HepG2 (cell line): Measurements from ENCODE around the gene IRX3. TPM values are rescaled to one million over a fixed set of nuclear protein-coding genes. Genes with fewer than 3 reads are reported as not detected.
"Not testable (repeated sequence)": the region's sequence is repeated elsewhere in the genome, so short reads cannot be mapped to it uniquely, and the experiment has no call there.

Experiments
- ATAC-seq: fragments of 200-7000 bp; cut with Tn5 transposase; 3 replicates; pipeline ENCODE4 v1.9.1; 2020; ENCODE audit warnings: mild to moderate bottlenecking, moderate library complexity
- BruUV-seq: library from RNA; stranded (reverse); fragments of 400-500 nt; replicated peaks from 2 replicates; lab custom pipeline; 2021; lab: Mats Ljungman, UMichigan
- CTCF ChIA-PET: fragments of 300-600 bp; formaldehyde crosslinking; extraction: SDS; loops from one replicate; lab custom pipeline; 2021; ENCODE audit warnings: low total read pairs, inconsistent platforms, low intra/inter-chr PET ratio; lab: Yijun Ruan, JAX
- POLR2A ChIA-PET: fragments of 350-600 bp; sonication (Branson Sonifier 250); formaldehyde crosslinking; loops from one replicate; lab custom pipeline; 2020; ENCODE audit warnings: antibody characterized with exemption, inconsistent platforms; lab: Yijun Ruan, JAX
- DNase-seq: peaks from one replicate; pipeline ENCODE4 v3.0.0-alpha.2; 2015; ENCODE audit warnings: low spot score
- FAIRE-seq: peaks from 3 replicates; lab custom pipeline; 2011; peaks lifted over from hg19 to GRCh38; lab: Jason Lieb, UNC
- H2AFZ ChIP-seq: one replicate; pipeline ENCODE4 v1.6.1; 2011; ENCODE audit warnings: low read length, inconsistent platforms
- H3K27ac ChIP-seq: fragments of 300-600 bp; 3 replicates; pipeline ENCODE4 v1.8.0; 2011; ENCODE audit warnings: mixed run types, mild to moderate bottlenecking, mixed read lengths, low read length, inconsistent platforms; ENCODE audit not compliant: insufficient read depth; ENCODE audit errors: extremely low read length
- H3K27me3 ChIP-seq, 2 experiments: fragments of 200-600 bp in 1 of 2; 2 replicates in 1 of 2; 3 replicates in 1 of 2; pipeline versions ENCODE4 v1.6.0 to v1.8.0; 2011; ENCODE audit warnings: low read length in 2 of 2, mild to moderate bottlenecking in 2 of 2, moderate library complexity in 2 of 2, inconsistent platforms in 1 of 2; ENCODE audit not compliant: insufficient read depth in 2 of 2, control insufficient read depth in 1 of 2
- H3K36me3 ChIP-seq, 2 experiments: fragments of 200-600 bp in 1 of 2; replicated peaks in 1 of 2; 2 replicates in 1 of 2; 3 replicates in 1 of 2; pipeline versions ENCODE4 v1.5.1 to v1.8.0; 2011; ENCODE audit warnings: low read length in 2 of 2, inconsistent platforms in 1 of 2; ENCODE audit not compliant: insufficient read depth in 2 of 2, control insufficient read depth in 1 of 2
- H3K4me1 ChIP-seq: 2 replicates; pipeline ENCODE4 v1.5.1; 2012; ENCODE audit warnings: low read length, inconsistent platforms; ENCODE audit not compliant: insufficient read depth
- H3K4me2 ChIP-seq: 2 replicates; pipeline ENCODE4 v1.6.0; 2011; ENCODE audit warnings: low read depth, low read length, inconsistent platforms
- H3K4me3 ChIP-seq, 3 experiments: fragments of 200-600 bp in 1 of 3; sonication (generic), shearing (Covaris generic) in 1 of 3; replicated peaks in 1 of 3; 2 replicates each; pipeline ENCODE4 v1.5.1; 2011 to 2016; ENCODE audit warnings: low read length in 3 of 3, inconsistent platforms in 2 of 3, low read depth in 2 of 3, mild to moderate bottlenecking in 2 of 3, control low read depth in 1 of 3, mixed read lengths in 1 of 3; ENCODE audit not compliant: insufficient read depth in 1 of 3
- H3K79me2 ChIP-seq: one replicate; pipeline ENCODE4 v1.6.1; 2011; ENCODE audit warnings: low read length, inconsistent platforms; ENCODE audit not compliant: insufficient read depth
- H3K9ac ChIP-seq: 2 replicates; pipeline ENCODE4 v1.6.0; 2011; ENCODE audit warnings: mild to moderate bottlenecking, low read depth, low read length, inconsistent platforms; ENCODE audit not compliant: insufficient read depth
- H3K9me3 ChIP-seq: 2 replicates; pipeline ENCODE4 v1.5.1; 2012; ENCODE audit warnings: mild to moderate bottlenecking, low read length
- H4K20me1 ChIP-seq: 2 replicates; pipeline ENCODE4 v1.6.0; 2011; ENCODE audit warnings: inconsistent platforms, mild to moderate bottlenecking, low read length, moderate library complexity; ENCODE audit not compliant: insufficient read depth
- CEBPB ChIP-seq: IDR thresholded peaks from 2 replicates; pipeline ENCODE4 v1.6.1; 2011; ENCODE audit warnings: low read depth, low read length, improper control_type of control experiment, borderline replicate concordance
- EZH2 ChIP-seq: conservative IDR thresholded peaks from 2 replicates; pipeline ENCODE4 v1.6.1; 2012; ENCODE audit warnings: mild to moderate bottlenecking, low read depth, low read length, moderate library complexity
- PTBP1 ChIP-seq: fragments of 200-400 bp; formaldehyde crosslinking; IDR thresholded peaks from 2 replicates; pipeline ENCODE4 v1.6.1; 2018; ENCODE audit warnings: low read length, low read depth; ENCODE audit not compliant: poor library complexity, severe bottlenecking
- ZNF768 ChIP-seq: sonication (generic); formaldehyde crosslinking; IDR thresholded peaks from 2 replicates; pipeline ENCODE4 v1.4.0; 2020; ENCODE audit warnings: missing genetic modification reagents
- ZSCAN25 ChIP-seq: sonication (generic); formaldehyde crosslinking; IDR thresholded peaks from 2 replicates; pipeline ENCODE4 v1.8.0; 2022; ENCODE audit warnings: mild to moderate bottlenecking, missing genetic modification reagents
- WGBS: methylation state at CpG from one replicate; pipeline ENCODE4 v1.1.6; 2017; ENCODE audit warnings: low lambda C conversion rate; 5-methylcytosine and 5-hydroxymethylcytosine counted together
- in situ Hi-C: cut with HindIII; loops from 2 replicates; pipeline ENCODE4 v1.10.0; 2017; ENCODE audit warnings: low pct_unique_long_range_greater_than_20kb; ENCODE audit not compliant: extremely low pct_ligation_motif_present
- intact Hi-C: fragments of 100-400 bp; cut with micrococcal nuclease; formaldehyde crosslinking; loops from one replicate; pipeline ENCODE4 v1.10.0; 2022; ENCODE audit not compliant: unreplicated experiment
- polyA plus RNA-seq, 8 experiments: library from polyadenylated mRNA; depleted of rRNA in 3 of 8; stranded (reverse) in 7 of 8; unstranded in 1 of 8; fragments of >200 nt; fragmentation: Illumina TruSeq in 4 of 8; extraction: Trizol in 4 of 8; gene quantifications; 2 replicates each; pipeline versions ENCODE4 v1.2.1 to v1.2.3, GENCODE V29; 2011 to 2016; ENCODE audit warnings: low read depth in 4 of 8, missing spikeins in 1 of 8, mixed read lengths in 1 of 8; ENCODE audit not compliant: insufficient read depth in 1 of 8
- total RNA-seq, 5 experiments: library from RNA; depleted of rRNA; stranded (reverse); fragments of >200 nt; fragmentation: Illumina TruSeq; extraction: Trizol; gene quantifications; 2 replicates each; pipeline ENCODE4 v1.2.3, GENCODE V29; 2016; ENCODE audit warnings: low read depth in 1 of 5

The IRX3 gene
- total and polyA plus RNA-seq, 2 of the 13 experiments (the other 11 are each of a cell fraction or from before 2014, with no cell fraction given), result 9.2 to 16.4 TPM

DNA sequence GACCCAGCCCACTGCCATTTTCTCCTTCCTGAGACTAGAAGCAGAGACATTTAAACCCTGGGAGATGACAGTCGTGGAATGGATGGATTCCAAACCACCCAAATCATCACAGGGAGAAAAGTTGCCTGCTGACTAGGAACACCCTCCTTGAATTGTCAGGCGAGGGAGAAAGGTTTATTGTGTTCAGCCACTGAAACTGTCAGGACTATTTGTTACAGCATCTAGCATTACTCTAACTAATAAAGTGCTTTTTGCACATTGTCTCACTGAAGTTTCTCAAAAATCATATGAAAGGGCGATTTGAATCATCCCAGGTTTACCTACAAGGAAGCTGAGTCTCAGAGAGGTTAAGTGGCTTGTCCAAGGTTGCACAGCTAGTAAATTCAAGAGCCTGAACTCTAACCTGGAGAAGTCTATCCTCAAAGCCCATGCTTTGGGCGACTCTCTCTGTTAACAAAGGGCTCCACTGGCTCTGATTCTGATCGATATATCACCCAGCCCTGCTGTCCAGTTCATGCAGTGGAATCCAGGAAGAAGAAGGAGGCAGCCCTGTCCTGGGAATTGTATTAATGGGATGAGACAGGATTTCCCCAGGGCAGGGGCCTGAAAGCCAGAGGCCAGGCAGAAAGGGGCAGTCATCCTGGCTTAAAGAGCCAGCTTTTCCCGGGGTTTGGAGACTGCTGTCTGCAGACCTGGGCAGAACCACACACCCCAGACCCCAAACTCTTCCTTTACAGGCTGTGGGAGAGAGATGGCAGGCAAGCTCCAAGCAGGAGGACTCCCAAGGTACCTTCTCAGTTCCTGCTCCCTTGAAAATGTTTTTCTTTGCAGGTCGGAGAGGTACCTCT, 37.5 kb downstream of the IRX3 start (continued):
- peak; percentile 61; the same call in 1 of the 2 replicates for TF ChIP-seq EZH2
- TF ChIP-seq ZSCAN25 (CRISPR knock-in tag), result no peak
- TF ChIP-seq CEBPB, result no peak
- TF ChIP-seq, all 625 proteins: peak for 4

GRCh38 chr16:54247705-54248104, 38.9 kb downstream of the IRX3 start:
- BruUV-seq, FAIRE-seq, H3K27ac ChIP-seq, H3K36me3 ChIP-seq, H3K4me3 ChIP-seq, H4K20me1 ChIP-seq, CTCF ChIA-PET, H2AFZ ChIP-seq, POLR2A ChIA-PET, ATAC-seq, H3K4me2 ChIP-seq, H3K9ac ChIP-seq, H3K9me3 ChIP-seq, H3K79me2 ChIP-seq, intact Hi-C loops, DNase-seq, in situ Hi-C loops: not testable (repeated sequence)
- whole genome bisulfite sequencing, result 70% methylated on average over 2 of the region's 2 CpGs
- Histone ChIP-seq H3K27me3 (peaks cover 5 to 20% of the 10 kb centered on the region in 2 experiments; a peak in 2 of 5 replicates), H3K4me1 (peaks cover 33% of the 10 kb centered on the region)

DNA sequence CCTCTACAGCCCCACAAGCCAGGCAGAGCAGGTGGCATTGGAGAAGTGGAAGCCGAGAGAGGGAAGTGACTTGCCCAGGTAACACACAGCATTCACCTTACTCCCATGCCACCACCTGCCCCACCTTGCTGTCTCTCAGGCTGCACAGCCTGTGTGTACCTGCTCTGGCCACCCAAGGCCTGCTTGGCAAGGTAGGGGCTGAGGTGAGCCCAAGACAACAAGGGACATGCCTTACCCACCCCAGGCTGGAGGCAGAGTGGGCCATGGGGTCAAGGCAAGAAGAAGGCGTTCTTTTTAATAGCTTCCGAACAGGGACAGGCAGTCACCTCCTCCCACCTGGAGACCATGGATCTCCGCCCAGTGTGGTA, 40.1 kb downstream of the IRX3 start:
- CTCF ChIA-PET, result no interaction called here
- intact Hi-C loops, result no loop called here
- DNase-seq, result no peak

More for the DNA sequence above, 40.1 kb downstream of the IRX3 start:
- POLR2A ChIA-PET, result no interaction called here
- no TSS peak for BruUV-seq
- no peak for ATAC-seq
- no peaks in the 10 kb centered on the region for H3K79me2 ChIP-seq
- no peak overlapping the region for H3K4me3 ChIP-seq
- no peak overlapping the region for H3K9ac ChIP-seq
- H3K27me3 ChIP-seq, result peaks cover 4 to 17% of the 10 kb centered on the region in 2 experiments; a peak in 2 of 5 replicates
- no peaks in the 10 kb centered on the region for H3K36me3 ChIP-seq
- peaks cover 27% of the 10 kb centered on the region for H3K4me1 ChIP-seq
- TF ChIP-seq ZNF768 (CRISPR knock-in tag) (peak; percentile 53; the same call in 1 of the 2 replicates), PTBP1 (no peak)
- H2AFZ ChIP-seq, result no peak overlapping the region
- in situ Hi-C loops, result no loop called here
- no peak overlapping the region for H3K27ac ChIP-seq
- H3K4me2 ChIP-seq, result no peak overlapping the region
- WGBS, result 82% methylated on average over 3 of the region's 4 CpGs
- no peak for FAIRE-seq
- 0 out of 2 replicates have a peak, but pooled peaks cover 4% of the 10 kb centered on the region for H3K9me3 ChIP-seq
- no peaks in the 10 kb centered on the region for H4K20me1 ChIP-seq
